Gastrocnemius medialis (tissue), 4 donors: Measurements from ENCODE around the gene PER3.

Source experiments
- CTCF ChIP-seq, 5 experiments: fragments of 450-650 bp in 3 of 5; fragments of 200-600 bp in 2 of 5; sonication (generic) in 2 of 5; IDR thresholded peaks in 4 of 5; conservative IDR thresholded peaks in 1 of 5; 1 replicate in 4 of 5; 2 replicates in 1 of 5; pipeline ENCODE4 v1.5.1; 2016 to 2019; ENCODE audit warnings: antibody characterized with exemption in 5 of 5, mild to moderate bottlenecking in 3 of 5, moderate library complexity in 3 of 5
- POLR2A ChIP-seq, 2 donors: fragments of 450-650 bp; IDR thresholded peaks; one replicate each; pipeline ENCODE4 v1.6.1; 2017; ENCODE audit warnings: antibody characterized with exemption in 2 of 2, mild to moderate bottlenecking in 2 of 2, moderate library complexity in 2 of 2

- no peak for TF ChIP-seq POLR2A (IDR thresholded peaks at IDR 0.05)
- TF ChIP-seq CTCF (IDR thresholded peaks at IDR 0.05 in 4 of 5, conservative IDR thresholded peaks at IDR 0.05 in 1 of 5) = no peak
Observed at GRCh38 chr1:7859406-7859805, 75.3 kb downstream of the PER3 start.
